D721Med (cell line): Measurements from ENCODE around the gene NPY5R.
A peak's percentile ranks its signal among the peaks of the same experiment; 100 is the strongest.

Source experiments
- DNase-seq: peaks from one replicate; pipeline ENCODE4 v3.0.0; 2011; ENCODE audit warnings: low spot score; ENCODE audit not compliant: insufficient read length
- FAIRE-seq: peaks from 2 replicates; lab custom pipeline; 2011; peaks lifted over from hg19 to GRCh38; lab: Jason Lieb, UNC
- CTCF ChIP-seq: IDR thresholded peaks from 2 replicates; pipeline ENCODE4 v1.5.1; 2012; ENCODE audit warnings: mild to moderate bottlenecking, control low read depth; ENCODE audit not compliant: insufficient read depth; ENCODE audit errors: missing control alignments

The NPY5R gene

DNA sequence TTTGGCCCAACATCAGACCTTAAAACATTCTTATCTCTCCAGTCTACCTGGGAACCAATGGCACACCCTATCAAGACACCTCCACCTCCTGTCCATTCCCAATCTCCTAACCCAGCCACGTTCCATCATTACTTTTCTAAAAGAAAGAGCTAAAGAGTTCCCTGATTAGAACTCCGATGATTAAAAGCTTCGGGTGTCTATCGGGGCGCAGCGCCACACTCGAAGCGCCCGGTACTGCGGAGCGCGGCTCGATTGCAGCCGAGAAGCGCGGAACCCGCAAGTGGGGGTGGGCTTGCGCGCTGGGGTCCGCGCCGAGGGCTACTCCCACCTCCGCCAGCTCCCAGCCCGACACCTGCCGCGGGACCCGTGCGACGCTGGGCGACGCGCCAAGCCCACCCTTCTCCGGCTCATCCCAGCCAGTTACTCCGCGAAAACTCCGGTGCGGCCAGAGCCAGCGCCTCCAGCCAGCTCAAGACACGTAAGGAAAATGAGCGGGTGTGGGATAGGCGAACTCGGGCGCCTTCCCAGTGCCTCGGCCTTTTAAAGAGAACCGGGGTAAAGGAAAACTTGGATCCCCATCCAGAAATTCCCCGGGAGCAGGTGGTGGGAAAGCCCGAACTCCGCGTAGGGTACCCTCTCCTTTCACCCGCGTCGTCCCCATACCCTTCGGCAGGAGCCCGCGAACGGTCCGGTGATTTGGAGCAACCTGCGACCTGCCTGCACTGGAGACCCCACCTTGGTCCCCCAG lies 11.9 kb upstream of the NPY5R start:
- DNase-seq (peak; percentile 22), FAIRE-seq (no peak)
- no peak for TF ChIP-seq CTCF

DNA sequence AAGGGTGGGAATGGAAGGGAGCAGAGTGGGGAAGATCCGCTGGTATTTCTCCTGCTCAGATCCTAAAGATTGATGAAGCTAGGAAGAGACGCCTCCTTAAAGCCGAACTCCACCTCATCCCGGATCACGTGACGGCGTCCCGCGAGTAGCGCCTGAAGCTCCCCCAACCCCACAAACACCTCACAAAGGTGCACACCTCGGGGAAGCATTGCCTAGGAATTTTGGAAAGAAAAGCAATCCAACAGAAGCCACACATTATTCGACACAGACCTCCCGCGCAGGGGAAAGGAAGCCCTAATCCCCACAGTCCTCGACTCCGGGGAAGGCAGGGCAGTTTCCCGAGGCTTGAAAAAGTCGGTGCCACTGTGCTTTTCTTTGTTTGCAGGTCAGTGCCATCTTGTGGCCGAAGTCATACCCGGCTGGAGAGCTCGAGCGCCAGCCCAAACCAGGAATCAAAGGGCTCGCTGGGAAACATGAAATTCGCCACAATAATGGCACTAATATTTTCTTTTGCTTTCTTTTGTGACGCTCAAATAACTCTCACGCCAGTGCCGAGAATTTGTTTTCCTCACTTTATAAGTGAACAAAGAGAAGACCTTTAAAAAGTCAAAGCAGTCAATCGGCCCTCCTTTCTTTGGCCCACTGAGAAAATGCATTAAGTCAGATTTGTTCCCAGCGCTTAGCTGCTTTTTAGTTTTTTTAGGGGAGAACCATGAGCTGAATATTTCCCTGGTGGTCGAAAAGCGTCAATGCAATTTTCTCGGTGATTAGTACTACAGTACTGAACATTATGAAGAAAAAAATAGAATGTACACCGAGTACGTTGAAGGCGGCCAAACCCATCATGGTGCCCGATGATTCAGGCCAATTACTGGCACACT lies 10.9 kb upstream of the NPY5R start, which contains the start of gene NPY1R:
TSS of gene NPY1R (minus strand) at position 71 of the 881 bp plus-strand sequence. CDS start 6,042 bp downstream, outside the sequence.
- no peak for FAIRE-seq
- DNase-seq = peak; percentile 37
- TF ChIP-seq CTCF = peak; percentile 87

GRCh38 chr4:163335384-163335783 lies 8.3 kb upstream of the NPY5R start:
- FAIRE-seq = no peak
- no peak for DNase-seq

DNA sequence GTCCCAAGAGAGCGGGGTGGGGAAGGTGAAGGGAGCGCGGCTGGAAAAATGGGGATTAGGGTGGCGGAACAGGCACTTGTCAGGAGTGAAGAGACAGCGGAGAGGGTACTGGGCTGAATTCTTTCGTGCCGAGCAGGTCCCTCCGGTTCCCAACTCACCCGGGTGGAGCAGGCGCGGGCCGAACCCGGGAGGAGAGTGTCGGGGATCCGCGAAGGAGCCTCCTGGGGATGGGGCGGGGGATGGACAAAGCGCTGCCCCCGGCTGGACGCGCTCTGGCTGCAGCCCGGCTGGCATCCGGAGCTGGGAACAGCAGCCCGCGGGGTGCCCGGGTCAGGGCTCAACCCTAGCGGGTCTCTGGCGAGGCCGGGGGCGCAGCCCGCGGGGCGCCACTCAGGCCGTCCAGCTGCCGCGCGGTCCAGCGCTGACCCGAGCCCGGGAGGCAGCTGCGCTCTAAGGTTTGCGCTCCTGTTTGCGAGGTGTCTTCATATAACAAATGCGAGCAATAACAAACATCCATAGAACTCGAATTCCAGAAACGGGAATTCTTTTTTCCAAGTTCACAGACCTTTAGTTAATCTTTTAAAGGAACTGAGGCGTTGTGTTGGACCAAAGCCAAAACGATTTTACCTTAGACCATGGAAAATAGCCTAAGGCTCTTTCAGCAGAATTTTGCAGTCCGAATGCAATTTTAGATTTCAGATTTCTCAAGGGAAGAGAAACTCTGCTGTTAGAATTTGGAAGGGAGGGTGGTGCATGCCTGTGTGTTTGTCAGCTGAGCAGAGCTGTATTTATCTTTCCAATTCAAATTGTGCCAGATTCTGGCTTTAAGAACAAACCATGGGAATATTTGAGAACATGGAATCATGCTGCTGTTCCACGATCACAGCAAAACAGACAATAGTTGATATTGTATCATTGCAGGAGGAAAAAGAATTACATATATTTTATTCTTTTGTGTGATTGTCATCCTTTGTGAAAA lies 744 bp downstream of the NPY5R start:
- FAIRE-seq (no peak), DNase-seq (no peak)
- no peak for TF ChIP-seq CTCF

More at GRCh38 chr4:163335384-163335783, 8.3 kb upstream of the NPY5R start:
- TF ChIP-seq CTCF = no peak

- FAIRE-seq (no peak), DNase-seq (no peak)
- no peak for TF ChIP-seq CTCF
Observed at GRCh38 chr4:163350672-163351071, 7.0 kb downstream of the NPY5R start.

- FAIRE-seq (no peak), DNase-seq (no peak)
- no peak for TF ChIP-seq CTCF
Observed at GRCh38 chr4:163353054-163353453, 9.4 kb downstream of the NPY5R start.
